Epithelial cell of esophagus (primary cell): ENCODE measurements around the gene OR10V1.

Experiments used
- DNase-seq: peaks from one replicate; pipeline ENCODE4 v3.0.0; 2010; ENCODE audit warnings: low read depth
- H3K4me3 ChIP-seq: 2 replicates; pipeline ENCODE4 v1.5.1; 2011; ENCODE audit warnings: mild to moderate bottlenecking, low read length, control low read depth
- TF ChIP-seq, protein P1 (sequence below): IDR thresholded peaks from 2 replicates; pipeline ENCODE4 v1.5.1; 2011; ENCODE audit warnings: low read depth, mild to moderate bottlenecking, low read length, control low read depth, inconsistent platforms; ENCODE audit not compliant: insufficient read depth; ENCODE audit errors: missing control alignments

Gene OR10V1

DNA sequence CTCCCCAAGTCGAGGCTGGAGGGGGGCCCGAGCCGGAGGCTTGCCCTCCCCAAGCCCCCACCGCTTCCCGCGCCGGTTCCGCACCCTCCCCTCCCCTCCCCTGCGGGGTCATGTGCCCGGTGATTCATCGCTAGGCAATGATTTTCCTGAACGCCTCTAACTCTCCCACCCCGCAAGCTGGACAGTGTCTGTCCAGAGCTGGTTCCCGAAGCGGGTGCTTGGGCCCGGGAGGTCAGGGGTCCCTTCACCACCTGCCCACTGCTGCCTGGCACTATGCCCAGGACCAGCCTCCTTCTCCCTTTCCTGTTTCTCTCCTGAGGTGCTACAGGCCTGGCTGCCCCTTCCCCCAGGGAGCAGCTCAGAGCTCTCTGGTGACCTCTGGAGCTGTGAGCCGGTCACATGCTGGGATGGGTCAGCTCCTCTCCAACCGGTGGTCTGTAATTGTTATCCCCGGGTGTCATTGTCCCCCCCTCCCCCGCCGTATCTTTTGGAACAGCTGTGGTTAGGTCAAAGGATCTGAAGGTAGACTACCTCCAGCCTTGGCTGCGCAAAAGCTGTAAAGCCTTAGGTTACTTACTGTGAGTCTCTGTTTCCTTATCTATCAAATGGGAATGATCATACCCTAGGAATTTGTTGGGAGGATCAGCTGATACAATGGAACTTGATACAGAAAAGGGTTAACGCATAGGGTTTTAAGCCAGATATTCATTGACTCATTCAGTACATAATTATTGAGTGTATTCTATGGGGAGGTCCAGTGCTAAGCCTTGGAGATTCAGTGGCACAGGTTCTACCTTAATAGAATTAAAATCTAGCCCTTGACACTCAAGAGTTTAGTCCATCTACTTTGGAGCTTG is 42.3 kb upstream of the OR10V1 start:
- DNase-seq: peak; percentile 83
- peak overlapping the region; percentile 83 for H3K4me3 ChIP-seq
- TF ChIP-seq, protein P1, sequence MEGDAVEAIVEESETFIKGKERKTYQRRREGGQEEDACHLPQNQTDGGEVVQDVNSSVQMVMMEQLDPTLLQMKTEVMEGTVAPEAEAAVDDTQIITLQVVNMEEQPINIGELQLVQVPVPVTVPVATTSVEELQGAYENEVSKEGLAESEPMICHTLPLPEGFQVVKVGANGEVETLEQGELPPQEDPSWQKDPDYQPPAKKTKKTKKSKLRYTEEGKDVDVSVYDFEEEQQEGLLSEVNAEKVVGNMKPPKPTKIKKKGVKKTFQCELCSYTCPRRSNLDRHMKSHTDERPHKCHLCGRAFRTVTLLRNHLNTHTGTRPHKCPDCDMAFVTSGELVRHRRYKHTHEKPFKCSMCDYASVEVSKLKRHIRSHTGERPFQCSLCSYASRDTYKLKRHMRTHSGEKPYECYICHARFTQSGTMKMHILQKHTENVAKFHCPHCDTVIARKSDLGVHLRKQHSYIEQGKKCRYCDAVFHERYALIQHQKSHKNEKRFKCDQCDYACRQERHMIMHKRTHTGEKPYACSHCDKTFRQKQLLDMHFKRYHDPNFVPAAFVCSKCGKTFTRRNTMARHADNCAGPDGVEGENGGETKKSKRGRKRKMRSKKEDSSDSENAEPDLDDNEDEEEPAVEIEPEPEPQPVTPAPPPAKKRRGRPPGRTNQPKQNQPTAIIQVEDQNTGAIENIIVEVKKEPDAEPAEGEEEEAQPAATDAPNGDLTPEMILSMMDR: no peak

DNA sequence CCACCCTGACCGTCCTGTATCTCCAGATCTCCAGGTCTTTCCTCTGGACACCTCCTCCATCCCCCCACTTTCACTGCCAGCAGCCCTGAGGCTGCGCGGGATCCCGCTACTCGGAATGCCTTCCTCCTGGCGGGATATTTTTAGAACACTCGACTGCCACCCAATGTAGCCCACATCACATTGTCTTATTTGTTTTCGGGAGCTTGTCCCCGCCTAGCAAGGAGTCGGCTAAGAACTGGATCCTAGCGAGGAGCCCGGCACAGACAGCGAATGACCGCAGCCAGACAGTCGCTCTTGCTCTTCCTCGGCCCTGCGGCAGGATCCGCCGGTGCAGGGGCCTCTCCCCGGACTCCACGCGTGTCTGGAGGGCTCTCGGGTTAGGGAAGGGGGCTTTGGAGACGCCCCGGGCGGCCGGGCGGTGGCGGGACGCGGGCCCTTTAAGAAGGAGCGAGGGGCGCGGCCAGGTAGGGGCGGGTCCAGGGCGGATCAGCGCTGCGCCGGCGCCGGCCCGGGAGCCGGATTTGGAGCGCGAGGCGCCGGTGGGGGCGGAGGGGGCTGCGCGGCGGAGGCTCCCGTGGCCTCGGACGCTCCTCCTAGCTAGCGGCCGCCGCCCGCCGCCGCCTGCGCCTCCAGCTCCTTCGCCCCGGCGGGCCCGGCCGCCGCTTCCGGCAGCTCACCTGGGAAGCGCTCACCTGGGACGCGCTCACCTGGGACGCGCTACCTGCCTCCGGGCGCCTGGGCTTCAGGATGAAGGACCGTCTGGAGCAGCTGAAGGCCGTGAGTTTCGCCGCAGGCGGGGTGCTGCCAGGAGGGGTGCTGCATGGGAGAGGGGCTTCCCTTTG is 41.4 kb upstream of the OR10V1 start, which contains the start of gene STX3:
Gene STX3 (plus strand): TSS at position 518 of the 842 bp plus-strand sequence. CDS start 230 bp downstream, at position 748.
- peak within 1 kb of the TSS; percentile 83 for H3K4me3 ChIP-seq
- DNase-seq: peak; percentile 84
- TF ChIP-seq, protein P1: no peak

DNA sequence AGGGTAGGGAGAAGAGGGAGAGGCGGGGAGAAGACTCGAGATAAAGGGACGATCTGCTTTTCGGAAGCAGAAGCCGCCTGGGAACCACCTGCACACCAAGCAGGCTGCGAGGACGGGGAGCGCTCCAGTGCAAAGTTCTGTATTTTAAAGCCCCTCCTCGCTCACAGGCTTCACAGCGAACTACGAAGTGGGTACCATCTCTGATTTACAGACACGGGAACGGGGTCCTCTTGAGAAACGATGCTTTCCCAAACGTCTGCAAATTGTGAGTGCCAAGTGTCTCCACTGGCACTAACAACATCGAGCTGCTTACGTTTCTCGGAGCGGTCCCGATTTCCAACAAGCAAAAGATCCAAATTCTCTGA is 40.8 kb upstream of the OR10V1 start:
- peak overlapping the region; percentile 83 for H3K4me3 ChIP-seq
- DNase-seq: no peak
- TF ChIP-seq, protein P1: no peak

DNA sequence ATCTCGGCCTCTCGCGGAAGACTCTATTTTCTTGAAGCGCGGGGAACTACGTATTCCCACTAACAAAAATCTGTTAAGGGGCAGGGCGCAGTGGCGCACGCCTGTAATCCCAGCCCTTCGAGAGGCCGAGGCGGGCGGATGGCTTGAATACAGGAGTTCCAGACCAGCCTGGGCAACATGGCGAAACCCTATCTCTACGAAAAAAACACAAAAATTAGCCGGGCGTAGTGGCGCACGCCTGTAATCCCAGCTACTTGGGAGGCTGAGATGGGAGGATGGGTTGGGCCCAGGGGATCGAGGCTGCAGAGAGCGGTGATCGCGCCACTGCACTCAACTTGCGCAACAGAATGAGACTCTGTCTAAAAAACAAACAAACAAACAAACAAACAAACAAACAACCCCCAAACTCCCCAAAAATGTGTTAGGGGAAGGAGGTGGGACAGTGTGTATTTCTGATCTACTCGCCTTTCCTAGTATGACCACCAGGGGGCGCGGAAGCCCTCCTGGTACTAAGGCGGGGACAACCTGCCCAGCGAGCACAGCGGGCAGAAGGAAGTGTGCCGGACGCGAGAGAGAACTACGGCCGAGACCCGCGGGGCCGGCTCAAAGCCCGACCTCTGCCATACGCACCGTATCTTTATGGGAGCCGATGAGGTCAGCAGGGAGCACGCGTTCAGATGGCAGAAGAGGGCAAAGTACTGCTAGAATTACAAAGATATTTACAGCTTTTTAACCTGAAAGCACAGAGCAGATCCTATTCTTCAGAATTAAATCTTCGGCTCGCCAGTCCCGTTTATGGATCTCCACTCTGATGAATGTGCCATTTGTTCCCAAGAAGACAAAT is 40.2 kb upstream of the OR10V1 start:
- TF ChIP-seq, protein P1: peak; percentile 85
- peak; percentile 76 for DNase-seq

DNA sequence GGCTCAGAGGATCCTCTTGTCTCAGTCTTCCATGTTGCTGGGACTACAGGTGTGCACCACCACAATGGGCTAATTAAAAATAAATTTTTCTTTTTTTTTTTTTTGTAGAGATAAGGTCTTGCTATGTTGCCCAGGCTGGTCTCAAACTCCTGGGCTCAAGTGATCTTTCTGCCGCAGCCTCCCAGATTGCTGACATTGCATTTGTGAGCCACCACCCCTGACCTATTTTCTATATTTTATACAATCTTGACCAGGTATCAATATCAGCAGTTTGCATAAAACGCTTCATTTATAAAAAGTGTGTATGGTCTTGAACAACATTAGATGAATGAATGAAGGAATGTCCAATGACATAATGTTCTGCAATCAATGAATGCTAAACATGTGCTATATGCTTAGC is 32.5 kb upstream of the OR10V1 start:
- H3K4me3 ChIP-seq: no peak overlapping the region
- DNase-seq: no peak
- TF ChIP-seq, protein P1: no peak

More for the DNA sequence above, 40.2 kb upstream of the OR10V1 start:
- peak overlapping the region; percentile 83 for H3K4me3 ChIP-seq

DNA sequence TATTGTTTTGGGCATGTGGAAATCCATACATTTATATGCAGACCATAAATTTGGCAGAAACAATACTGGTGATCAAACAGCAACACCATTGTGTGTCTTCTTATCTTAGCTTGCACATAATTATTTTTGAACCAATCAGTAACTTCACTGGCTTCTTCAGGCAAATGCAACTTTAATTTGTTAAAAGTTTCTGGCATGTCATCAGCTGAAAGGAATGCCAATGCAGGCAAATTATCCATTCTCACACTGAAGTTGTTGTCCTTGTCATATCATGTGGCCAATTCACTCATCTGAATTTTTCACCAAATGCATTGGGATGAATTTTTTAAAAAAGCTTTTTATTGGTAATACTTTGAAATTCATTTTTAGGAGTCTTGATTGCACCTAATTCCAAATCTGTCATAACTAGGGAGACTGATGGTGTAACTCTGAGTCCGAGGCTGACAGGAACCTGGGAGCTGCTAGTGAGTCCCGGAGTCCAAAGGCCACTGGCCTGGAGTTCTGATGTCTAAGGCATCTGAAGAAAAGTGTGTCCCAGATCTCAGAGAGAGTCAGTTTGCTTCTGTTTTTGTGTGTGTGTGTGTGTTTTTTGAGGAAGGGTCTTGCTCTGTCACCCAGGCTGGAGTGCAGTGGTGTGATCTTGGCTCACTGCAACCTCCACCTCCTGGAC is 17.4 kb upstream of the OR10V1 start:
- no peak overlapping the region for H3K4me3 ChIP-seq
- DNase-seq: no peak
- TF ChIP-seq, protein P1: no peak
